Measurements from ENCODE around the gene LIMS2.
A peak's percentile ranks its signal among the peaks of the same experiment; 100 is the strongest.

- no peak for TF ChIP-seq CTCF (IDR thresholded peaks at IDR 0.05 in 8 of 11, conservative IDR thresholded peaks at IDR 0.05 in 3 of 11)
- TF ChIP-seq POLR2A (IDR thresholded peaks at IDR 0.05) = no peak
- peak in 1 of 3 donors; percentile 39 for TF ChIP-seq POLR2AphosphoS5 (IDR thresholded peaks at IDR 0.05)
Measured at GRCh38 chr2:127642706-127643438, 32.5 kb downstream of the LIMS2 start.

All from spleen (tissue), 7 donors.